Heart left ventricle (tissue), 13 donors: ENCODE data around the gene RUNX3.

Source experiments
- CTCF ChIP-seq, 12 donors: fragments of 200-600 bp; sonication (generic) in 4 of 12; IDR thresholded peaks; one replicate each; pipeline versions ENCODE4 v1.5.0 to v1.8.0; 2018 to 2022; ENCODE audit warnings: antibody characterized with exemption in 12 of 12, mild to moderate bottlenecking in 5 of 12
- POLR2A ChIP-seq, 2 donors: fragments of 450-650 bp; IDR thresholded peaks; one replicate each; pipeline ENCODE4 v1.6.1; 2017; ENCODE audit warnings: antibody characterized with exemption in 2 of 2, mild to moderate bottlenecking in 2 of 2, moderate library complexity in 2 of 2
- donor health status: ischemic (EF 13 %, LVEDD 7.1; RV severe dilation, severe dysfunction).
- donor health status: DM: no; HTN: yes; CAD: no.
- donor health status: DM: no; HTN: no; CAD: no.
- donor health status: ischemic (EF 25% LVEDD 6.9; RV normal size, moderate dysfunction).
- donor health status: ischemic (EF 25% LVEDD 5.7; RV mildly dilated, moderate dysfunction).
- donor health status: ischemic (EF 35%, LVEDD 5.7; RV mildly dilated, moderate dysfunction).
- donor health status: nonischemic (EF 11% LVEDD 7.7; RV severe dilation, severe dysfunction).
- donor health status: DM: yes; HTN: yes; CAD: no.
- donor health status: PGD.
- donor health status: ischemic (EF 29% LVEDD 5.4; RV normal size, mild dysfunction).
- donor health status: nonischemic (EF 23%, LVEDD 6.1; RV moderate dilation, normal function).

- TF ChIP-seq CTCF (IDR thresholded peaks at IDR 0.05) (no peak), POLR2A (IDR thresholded peaks at IDR 0.05) (no peak)
These were observed 33.9 kb downstream of the RUNX3 start for GRCh38 chr1:24896176-24896575.
